Peyer's patch (tissue), 4 donors: Measurements from ENCODE around the gene PAM16. TPM values are rescaled to one million over a fixed set of nuclear protein-coding genes. Genes with fewer than 3 reads are reported as not detected.

Experiments
- DNase-seq, 3 donors: peaks; one replicate each; pipeline ENCODE4 v3.0.0-alpha.2; 2017 to 2019
- H3K27ac ChIP-seq, 4 donors: fragments of 200-600 bp; sonication (generic); one replicate each; pipeline ENCODE4 v1.5.1; 2016 to 2019
- H3K27me3 ChIP-seq, 2 donors: fragments of 200-600 bp; sonication (generic); one replicate each; pipeline ENCODE4 v1.5.1; 2019
- H3K36me3 ChIP-seq, 3 donors: fragments of 200-600 bp; sonication (generic); one replicate each; pipeline ENCODE4 v1.5.1; 2016 to 2019
- H3K4me1 ChIP-seq, 4 donors: fragments of 200-600 bp; sonication (generic); one replicate each; pipeline ENCODE4 v1.5.1; 2016 to 2019
- H3K4me3 ChIP-seq, 4 donors: fragments of 200-600 bp; sonication (generic); 1 replicate in 3 of 4; 2 replicates in 1 of 4; pipeline ENCODE4 v1.5.1; 2016 to 2019; ENCODE audit warnings: mild to moderate bottlenecking in 1 of 4
- H3K9me3 ChIP-seq, 4 donors: fragments of 200-600 bp; sonication (generic); one replicate each; pipeline ENCODE4 v1.5.1; 2016 to 2019; ENCODE audit warnings: mild to moderate bottlenecking in 1 of 4
- POLR2A ChIP-seq, 2 donors: fragments of 450-650 bp; IDR thresholded peaks; one replicate each; pipeline ENCODE4 v1.5.1; 2017; ENCODE audit warnings: antibody characterized with exemption in 2 of 2, mild to moderate bottlenecking in 2 of 2, moderate library complexity in 2 of 2
- total RNA-seq, 4 donors: library from RNA; depleted of rRNA; stranded (reverse); fragments of >200 nt; gene quantifications; one replicate each; pipeline ENCODE4 v1.1.0, GENCODE V29; 2016
- TF ChIP-seq, protein P1 (sequence below), 6 experiments: fragments of 450-650 bp in 4 of 6; fragments of 200-600 bp in 2 of 6; sonication (generic) in 1 of 6; IDR thresholded peaks; one replicate each; pipeline ENCODE4 v1.5.1; 2017 to 2019; ENCODE audit warnings: antibody characterized with exemption in 6 of 6, mild to moderate bottlenecking in 3 of 6, moderate library complexity in 1 of 6

Gene PAM16
- total RNA-seq, 4 donors from 2014 or later = 18.2 to 61.4 (median 49.3) TPM

DNA sequence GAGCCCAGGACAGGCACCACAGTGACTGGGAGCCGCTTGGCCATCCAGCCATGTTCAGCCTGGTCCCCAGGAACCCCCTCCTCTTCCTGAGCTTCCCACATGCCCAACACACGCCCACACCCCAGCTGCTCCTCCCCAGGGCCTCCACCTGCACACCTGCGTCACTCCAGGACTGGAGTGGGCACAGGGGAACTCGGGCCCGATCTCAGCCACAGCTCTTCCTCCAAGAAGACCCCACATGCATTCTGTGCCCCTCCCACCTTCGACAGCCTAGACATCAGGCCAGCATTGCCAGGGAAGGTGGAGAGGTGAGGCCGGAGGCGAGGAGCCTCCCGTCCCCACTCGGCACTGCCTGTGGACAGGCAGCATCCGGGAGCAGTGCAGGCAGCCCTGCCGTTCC lies 14.5 kb upstream of the PAM16 start:
- no peaks in the 10 kb centered on the region for H3K27me3 ChIP-seq
- H3K36me3 ChIP-seq = peaks cover 0 to 69% (median 0%) of the 10 kb centered on the region in 3 donors
- DNase-seq = no peak

DNA sequence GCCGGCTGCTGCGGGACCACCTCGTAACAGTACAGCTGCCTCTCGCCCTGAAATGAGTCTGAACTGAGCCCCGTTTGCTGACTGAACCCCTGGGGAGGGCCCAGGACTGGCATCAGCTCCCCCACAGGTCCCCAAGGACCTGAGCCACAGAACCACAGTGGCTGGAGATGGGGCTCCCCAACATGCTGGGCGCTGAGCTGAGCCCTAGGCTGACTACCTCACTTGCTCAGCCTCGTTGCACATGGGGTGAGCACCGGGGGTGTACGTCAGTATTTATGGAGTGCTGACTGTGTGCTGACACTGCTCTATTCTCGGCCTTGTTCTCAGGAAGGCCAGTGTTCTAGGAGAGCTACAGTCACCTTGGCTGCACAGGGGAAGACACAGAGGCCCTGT lies 13.9 kb upstream of the PAM16 start:
- Histone ChIP-seq H3K9me3 (no peaks in the 10 kb centered on the region), H3K4me1 (peaks cover 0 to 14% (median 0%) of the 10 kb centered on the region in 4 donors), H3K27me3 (no peaks in the 10 kb centered on the region), H3K36me3 (peaks cover 0 to 73% (median 0%) of the 10 kb centered on the region in 3 donors), H3K27ac (no peak overlapping the region), H3K4me3 (no peak overlapping the region)
- DNase-seq = peak in 2 of 3 donors; percentile 58 to 72
- TF ChIP-seq, protein P1, sequence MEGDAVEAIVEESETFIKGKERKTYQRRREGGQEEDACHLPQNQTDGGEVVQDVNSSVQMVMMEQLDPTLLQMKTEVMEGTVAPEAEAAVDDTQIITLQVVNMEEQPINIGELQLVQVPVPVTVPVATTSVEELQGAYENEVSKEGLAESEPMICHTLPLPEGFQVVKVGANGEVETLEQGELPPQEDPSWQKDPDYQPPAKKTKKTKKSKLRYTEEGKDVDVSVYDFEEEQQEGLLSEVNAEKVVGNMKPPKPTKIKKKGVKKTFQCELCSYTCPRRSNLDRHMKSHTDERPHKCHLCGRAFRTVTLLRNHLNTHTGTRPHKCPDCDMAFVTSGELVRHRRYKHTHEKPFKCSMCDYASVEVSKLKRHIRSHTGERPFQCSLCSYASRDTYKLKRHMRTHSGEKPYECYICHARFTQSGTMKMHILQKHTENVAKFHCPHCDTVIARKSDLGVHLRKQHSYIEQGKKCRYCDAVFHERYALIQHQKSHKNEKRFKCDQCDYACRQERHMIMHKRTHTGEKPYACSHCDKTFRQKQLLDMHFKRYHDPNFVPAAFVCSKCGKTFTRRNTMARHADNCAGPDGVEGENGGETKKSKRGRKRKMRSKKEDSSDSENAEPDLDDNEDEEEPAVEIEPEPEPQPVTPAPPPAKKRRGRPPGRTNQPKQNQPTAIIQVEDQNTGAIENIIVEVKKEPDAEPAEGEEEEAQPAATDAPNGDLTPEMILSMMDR (IDR thresholded peaks at IDR 0.05) = no peak
- TF ChIP-seq POLR2A (IDR thresholded peaks at IDR 0.05) = no peak

More for the DNA sequence above, 14.5 kb upstream of the PAM16 start:
- no peaks in the 10 kb centered on the region for H3K9me3 ChIP-seq
- no peak overlapping the region for H3K27ac ChIP-seq
- TF ChIP-seq, protein P1 (IDR thresholded peaks at IDR 0.05) = no peak
- TF ChIP-seq POLR2A (IDR thresholded peaks at IDR 0.05) = no peak
- no peak overlapping the region for H3K4me3 ChIP-seq
- peaks cover 0 to 16% (median 0%) of the 10 kb centered on the region in 4 donors for H3K4me1 ChIP-seq

DNA sequence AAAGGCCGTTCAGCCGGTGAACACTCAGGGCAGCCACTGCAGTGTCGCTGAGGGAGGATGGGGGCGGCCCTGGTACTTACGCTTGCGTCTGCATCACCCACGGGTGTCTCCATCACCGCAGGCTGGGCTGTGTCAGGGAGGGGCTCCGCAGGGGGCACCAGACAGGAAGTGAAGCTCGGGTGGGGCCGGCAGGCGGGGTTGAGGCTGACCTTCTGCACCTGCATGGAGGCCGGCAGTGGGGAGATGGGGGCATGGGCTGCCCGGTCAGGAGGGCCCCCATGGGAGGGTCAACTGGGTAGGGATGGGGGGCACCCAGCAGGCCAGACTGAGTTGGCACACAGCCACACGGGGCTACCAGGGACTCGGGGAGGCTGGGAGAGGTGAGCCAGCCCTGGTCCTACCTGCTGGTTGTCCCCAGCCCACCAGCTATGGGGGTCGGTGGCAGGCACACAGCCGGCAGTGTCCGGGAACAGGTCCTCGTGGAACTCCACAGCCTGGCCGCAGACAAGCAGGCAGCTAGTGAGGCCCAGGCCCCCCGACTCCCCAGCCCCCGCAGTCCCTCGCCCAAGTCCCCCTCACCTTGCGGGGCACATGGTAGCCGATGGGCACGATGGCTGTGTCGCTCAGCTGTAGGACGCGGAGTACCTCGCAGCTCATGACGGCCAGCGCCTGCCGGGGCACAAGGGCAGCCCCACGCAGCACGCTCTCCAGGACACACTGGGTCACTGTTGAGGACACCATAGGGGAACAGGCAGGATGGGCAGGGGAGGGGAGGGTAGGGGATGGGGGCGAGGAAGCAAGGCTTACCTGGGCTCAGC lies 13.3 kb upstream of the PAM16 start:
- no peak for DNase-seq
- Histone ChIP-seq H3K27ac (no peak overlapping the region), H3K4me3 (no peak overlapping the region), H3K9me3 (no peaks in the 10 kb centered on the region), H3K4me1 (peaks cover 0 to 8% (median 0%) of the 10 kb centered on the region in 4 donors), H3K27me3 (no peaks in the 10 kb centered on the region), H3K36me3 (peaks cover 0 to 77% (median 0%) of the 10 kb centered on the region in 3 donors)
- TF ChIP-seq POLR2A (IDR thresholded peaks at IDR 0.05) = no peak
- TF ChIP-seq, protein P1 (IDR thresholded peaks at IDR 0.05) = no peak

DNA sequence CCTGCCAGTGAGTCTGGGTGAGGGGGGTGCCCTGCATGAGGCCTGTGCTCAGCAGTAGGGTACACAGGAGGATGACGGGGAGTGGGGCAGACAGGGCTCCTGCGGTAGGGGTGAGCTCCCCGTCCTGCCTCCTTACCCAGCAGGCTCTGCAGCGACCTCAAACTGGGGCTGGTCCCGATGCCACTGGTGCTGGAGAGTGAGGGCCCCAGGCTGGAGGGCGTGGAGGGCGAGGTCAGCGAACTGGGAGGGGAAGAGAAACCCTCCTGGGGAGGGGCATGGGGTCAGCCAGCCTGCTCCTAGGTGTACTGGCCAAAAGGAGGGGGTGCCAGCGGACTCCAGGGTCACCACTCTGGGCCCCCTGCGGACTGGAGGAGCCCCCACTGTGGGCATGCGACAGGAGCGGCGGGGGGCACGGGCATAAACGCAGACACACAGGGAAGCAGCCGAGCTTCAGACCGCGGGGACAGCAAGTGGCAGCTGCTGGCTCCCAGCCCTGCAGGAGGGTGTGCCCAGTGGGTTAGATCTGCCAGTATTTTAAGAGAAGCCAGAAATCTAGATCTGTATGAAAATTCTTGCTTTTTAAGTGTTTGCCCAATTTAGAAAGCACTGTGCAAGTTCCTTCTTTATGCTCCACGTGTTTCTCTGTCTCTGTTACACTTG lies 11.5 kb upstream of the PAM16 start:
- no peak overlapping the region for H3K27ac ChIP-seq
- H3K36me3 ChIP-seq = peaks cover 0 to 90% (median 0%) of the 10 kb centered on the region in 3 donors
- DNase-seq = no peak
- H3K4me3 ChIP-seq = no peak overlapping the region
- H3K27me3 ChIP-seq = no peaks in the 10 kb centered on the region
- H3K9me3 ChIP-seq = no peaks in the 10 kb centered on the region
- TF ChIP-seq, protein P1 (IDR thresholded peaks at IDR 0.05) = no peak
- no peak for TF ChIP-seq POLR2A (IDR thresholded peaks at IDR 0.05)
- no peaks in the 10 kb centered on the region for H3K4me1 ChIP-seq

DNA sequence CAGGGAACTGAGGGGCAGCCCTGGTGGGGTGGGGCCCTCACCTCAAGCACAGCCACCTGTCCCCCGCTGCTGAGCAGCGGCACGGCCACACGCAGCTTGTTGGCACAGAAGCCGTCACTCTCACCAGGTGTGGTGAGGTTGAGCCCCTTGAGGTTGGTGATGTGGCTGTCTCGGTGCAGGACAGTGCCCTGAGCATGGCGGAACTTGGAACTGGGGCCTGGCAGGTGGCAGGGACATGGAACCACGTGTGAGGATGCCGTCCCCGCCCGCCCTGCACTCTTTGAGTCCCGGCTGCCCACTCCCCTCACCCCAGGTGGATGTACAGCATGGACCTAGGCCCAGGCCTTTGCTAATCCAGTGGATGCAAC lies 10.8 kb upstream of the PAM16 start:
- TF ChIP-seq POLR2A (IDR thresholded peaks at IDR 0.05) = no peak
- TF ChIP-seq, protein P1 (IDR thresholded peaks at IDR 0.05) = no peak
- Histone ChIP-seq H3K27ac (no peak overlapping the region), H3K27me3 (no peaks in the 10 kb centered on the region), H3K4me3 (no peak overlapping the region), H3K9me3 (no peaks in the 10 kb centered on the region), H3K4me1 (no peaks in the 10 kb centered on the region), H3K36me3 (peaks cover 0 to 89% (median 0%) of the 10 kb centered on the region in 3 donors)
- no peak for DNase-seq
